Measurements from ENCODE around the gene APOBEC2. TPM values are rescaled to one million over a fixed set of nuclear protein-coding genes. Genes with fewer than 3 reads are reported as not detected.
A peak's percentile ranks its signal among the peaks of the same experiment; 100 is the strongest.

APOBEC2 gene
- total and polyA plus RNA-seq, 2 of the 13 experiments (the other 11 are each of a cell fraction or from before 2014, with no cell fraction given), result 0.09 TPM; not detected in 1

GRCh38 chr6:41063884-41064285 lies 10.9 kb downstream of the APOBEC2 start (continued):
- TF ChIP-seq, protein P1, sequence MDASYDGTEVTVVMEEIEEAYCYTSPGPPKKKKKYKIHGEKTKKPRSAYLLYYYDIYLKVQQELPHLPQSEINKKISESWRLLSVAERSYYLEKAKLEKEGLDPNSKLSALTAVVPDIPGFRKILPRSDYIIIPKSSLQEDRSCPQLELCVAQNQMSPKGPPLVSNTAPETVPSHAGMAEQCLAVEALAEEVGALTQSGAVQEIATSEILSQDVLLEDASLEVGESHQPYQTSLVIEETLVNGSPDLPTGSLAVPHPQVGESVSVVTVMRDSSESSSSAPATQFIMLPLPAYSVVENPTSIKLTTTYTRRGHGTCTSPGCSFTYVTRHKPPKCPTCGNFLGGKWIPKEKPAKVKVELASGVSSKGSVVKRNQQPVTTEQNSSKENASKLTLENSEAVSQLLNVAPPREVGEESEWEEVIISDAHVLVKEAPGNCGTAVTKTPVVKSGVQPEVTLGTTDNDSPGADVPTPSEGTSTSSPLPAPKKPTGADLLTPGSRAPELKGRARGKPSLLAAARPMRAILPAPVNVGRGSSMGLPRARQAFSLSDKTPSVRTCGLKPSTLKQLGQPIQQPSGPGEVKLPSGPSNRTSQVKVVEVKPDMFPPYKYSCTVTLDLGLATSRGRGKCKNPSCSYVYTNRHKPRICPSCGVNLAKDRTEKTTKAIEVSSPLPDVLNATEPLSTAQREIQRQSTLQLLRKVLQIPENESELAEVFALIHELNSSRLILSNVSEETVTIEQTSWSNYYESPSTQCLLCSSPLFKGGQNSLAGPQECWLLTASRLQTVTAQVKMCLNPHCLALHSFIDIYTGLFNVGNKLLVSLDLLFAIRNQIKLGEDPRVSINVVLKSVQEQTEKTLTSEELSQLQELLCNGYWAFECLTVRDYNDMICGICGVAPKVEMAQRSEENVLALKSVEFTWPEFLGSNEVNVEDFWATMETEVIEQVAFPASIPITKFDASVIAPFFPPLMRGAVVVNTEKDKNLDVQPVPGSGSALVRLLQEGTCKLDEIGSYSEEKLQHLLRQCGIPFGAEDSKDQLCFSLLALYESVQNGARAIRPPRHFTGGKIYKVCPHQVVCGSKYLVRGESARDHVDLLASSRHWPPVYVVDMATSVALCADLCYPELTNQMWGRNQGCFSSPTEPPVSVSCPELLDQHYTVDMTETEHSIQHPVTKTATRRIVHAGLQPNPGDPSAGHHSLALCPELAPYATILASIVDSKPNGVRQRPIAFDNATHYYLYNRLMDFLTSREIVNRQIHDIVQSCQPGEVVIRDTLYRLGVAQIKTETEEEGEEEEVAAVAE (CRISPR knock-in tag; IDR thresholded peaks at IDR 0.05; ENCODE audit: borderline replicate concordance), result 0 out of 2 replicates have a peak, but pooled peaks have one; percentile 27
- TF ChIP-seq MAFK (conservative IDR thresholded peaks at IDR 0.05 in 1 of 2, IDR thresholded peaks at IDR 0.05 in 1 of 2; ENCODE audit: low read length in 2 of 2), result 0 out of 4 replicates have a peak, but pooled peaks of 1 of the 2 experiments have one; percentile 1
- TF ChIP-seq HMG20B (CRISPR knock-in tag; conservative IDR thresholded peaks at IDR 0.05), result peak; percentile 37; the same call in 1 of the 2 replicates
- peak; percentile 56 for TF ChIP-seq NCOA2 (CRISPR knock-in tag; IDR thresholded peaks at IDR 0.05)
- 0 out of 2 replicates have a peak, but pooled peaks have one; percentile 8 for TF ChIP-seq ZNF281 (CRISPR knock-in tag; IDR thresholded peaks at IDR 0.05; ENCODE audit: borderline replicate concordance)
- TF ChIP-seq PHF8 (CRISPR knock-in tag; IDR thresholded peaks at IDR 0.05), result 0 out of 2 replicates have a peak, but pooled peaks have one; percentile 22
- TF ChIP-seq ZBTB33 (CRISPR knock-in tag; IDR thresholded peaks at IDR 0.05), result 0 out of 2 replicates have a peak, but pooled peaks have one; percentile 7
- TF ChIP-seq ZNF275 (CRISPR knock-in tag; IDR thresholded peaks at IDR 0.05; ENCODE audit: borderline replicate concordance), result no peak
- no peak for TF ChIP-seq NFKB2 (CRISPR knock-in tag; IDR thresholded peaks at IDR 0.05; ENCODE audit: borderline replicate concordance)
- peak; percentile 10; the same call in 1 of the 2 replicates for TF ChIP-seq RFX3 (CRISPR knock-in tag; IDR thresholded peaks at IDR 0.05)
- peak; percentile 59; the same call in 1 of the 2 replicates for TF ChIP-seq HIC2 (CRISPR knock-in tag; IDR thresholded peaks at IDR 0.05; ENCODE audit: low read depth)
- TF ChIP-seq RCOR2 (CRISPR knock-in tag; IDR thresholded peaks at IDR 0.05), result peak; percentile 45; the same call in 1 of the 2 replicates
- peak; percentile 50; the same call in 1 of the 2 replicates for TF ChIP-seq KAT8 (CRISPR knock-in tag; IDR thresholded peaks at IDR 0.05)
- no peak for TF ChIP-seq PRMT3 (CRISPR knock-in tag; IDR thresholded peaks at IDR 0.05; ENCODE audit: borderline replicate concordance, low read depth)
- TF ChIP-seq ZBTB26 (CRISPR knock-in tag; IDR thresholded peaks at IDR 0.05; ENCODE audit: borderline replicate concordance), result no peak
